Sigmoid colon (tissue), 3 donors: ENCODE measurements around the gene SLC6A19.

Source experiments
- CTCF ChIP-seq, 4 experiments: fragments of 450-650 bp in 3 of 4; fragments of 200-600 bp in 1 of 4; IDR thresholded peaks; one replicate each; pipeline ENCODE4 v1.5.1; 2016 to 2019; ENCODE audit warnings: antibody characterized with exemption in 4 of 4, mild to moderate bottlenecking in 3 of 4, moderate library complexity in 2 of 4
- POLR2A ChIP-seq, 2 donors: fragments of 450-650 bp; IDR thresholded peaks; one replicate each; pipeline ENCODE4 v1.6.1; 2016; ENCODE audit warnings: antibody characterized with exemption in 2 of 2, mild to moderate bottlenecking in 2 of 2, moderate library complexity in 2 of 2

GRCh38 chr5:1158647-1159340 is 42.6 kb upstream of the SLC6A19 start:
- TF ChIP-seq CTCF (IDR thresholded peaks at IDR 0.05) (no peak), POLR2A (IDR thresholded peaks at IDR 0.05) (no peak)
